ENCODE measurements around the gene FBXO15.

The FBXO15 gene

GRCh38 chr18:74050807-74051206 is 96.8 kb downstream of the FBXO15 start:
- TF ChIP-seq CTCF (IDR thresholded peaks at IDR 0.05): no peak

- TF ChIP-seq CTCF (IDR thresholded peaks at IDR 0.05): peak; percentile 74
Measured at GRCh38 chr18:74040459-74041332, 106.9 kb downstream of the FBXO15 start.

- TF ChIP-seq CTCF (IDR thresholded peaks at IDR 0.05): no peak
Measured at GRCh38 chr18:74040008-74040407, 107.6 kb downstream of the FBXO15 start.

DNA sequence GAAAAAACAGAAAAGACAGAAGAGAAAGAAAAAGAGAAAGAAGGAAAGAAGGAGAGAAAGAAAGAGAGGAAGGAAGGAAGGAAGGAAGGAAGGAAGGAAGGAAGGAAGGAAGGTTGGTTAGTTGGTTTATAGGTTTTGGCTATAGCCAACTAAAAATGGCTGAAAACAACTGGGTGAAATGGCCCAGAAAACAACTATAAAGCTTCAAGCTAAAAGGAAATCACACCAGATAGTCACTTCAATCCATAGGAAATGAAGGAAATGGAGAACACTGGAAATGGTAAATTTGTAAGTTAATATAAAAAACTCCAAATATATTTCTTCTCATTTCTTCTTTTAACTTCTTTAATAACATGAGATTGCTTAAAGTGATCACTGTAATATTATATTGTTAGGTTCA is 118.5 kb downstream of the FBXO15 start:
- TF ChIP-seq CTCF (IDR thresholded peaks at IDR 0.05): no peak
